GM12892 (cell line): ENCODE data around the gene IGF2BP3.

ENCODE experiments used
- DNase-seq: peaks from one replicate; pipeline ENCODE4 v3.0.0; 2011; ENCODE audit not compliant: insufficient read length
- FAIRE-seq: peaks from 2 replicates; lab custom pipeline; 2011; peaks lifted over from hg19 to GRCh38; lab: Jason Lieb, UNC
- POLR2A ChIP-seq: IDR thresholded peaks from 2 replicates; pipeline ENCODE4 v1.6.1; 2011; ENCODE audit warnings: low read depth, low read length, control low read depth
- POLR2AphosphoS5 ChIP-seq: IDR thresholded peaks from 2 replicates; pipeline ENCODE4 v1.6.1; 2011; ENCODE audit warnings: low read depth, low read length, control low read depth
- TAF1 ChIP-seq: IDR thresholded peaks from 2 replicates; pipeline ENCODE4 v1.6.1; 2011; ENCODE audit warnings: low read depth, mild to moderate bottlenecking, control low read depth, low read length, borderline replicate concordance

The IGF2BP3 gene

GRCh38 chr7:23298141-23298881, 172.0 kb downstream of the IGF2BP3 start:
- TF ChIP-seq TAF1, result no peak
- no peak for TF ChIP-seq POLR2AphosphoS5
- TF ChIP-seq POLR2A, result no peak
- FAIRE-seq (peak; percentile 14), DNase-seq (no peak)

GRCh38 chr7:23295401-23295697, 174.9 kb downstream of the IGF2BP3 start:
- FAIRE-seq (no peak), DNase-seq (no peak)
- TF ChIP-seq TAF1, result no peak
- no peak for TF ChIP-seq POLR2A
- TF ChIP-seq POLR2AphosphoS5, result no peak

DNA sequence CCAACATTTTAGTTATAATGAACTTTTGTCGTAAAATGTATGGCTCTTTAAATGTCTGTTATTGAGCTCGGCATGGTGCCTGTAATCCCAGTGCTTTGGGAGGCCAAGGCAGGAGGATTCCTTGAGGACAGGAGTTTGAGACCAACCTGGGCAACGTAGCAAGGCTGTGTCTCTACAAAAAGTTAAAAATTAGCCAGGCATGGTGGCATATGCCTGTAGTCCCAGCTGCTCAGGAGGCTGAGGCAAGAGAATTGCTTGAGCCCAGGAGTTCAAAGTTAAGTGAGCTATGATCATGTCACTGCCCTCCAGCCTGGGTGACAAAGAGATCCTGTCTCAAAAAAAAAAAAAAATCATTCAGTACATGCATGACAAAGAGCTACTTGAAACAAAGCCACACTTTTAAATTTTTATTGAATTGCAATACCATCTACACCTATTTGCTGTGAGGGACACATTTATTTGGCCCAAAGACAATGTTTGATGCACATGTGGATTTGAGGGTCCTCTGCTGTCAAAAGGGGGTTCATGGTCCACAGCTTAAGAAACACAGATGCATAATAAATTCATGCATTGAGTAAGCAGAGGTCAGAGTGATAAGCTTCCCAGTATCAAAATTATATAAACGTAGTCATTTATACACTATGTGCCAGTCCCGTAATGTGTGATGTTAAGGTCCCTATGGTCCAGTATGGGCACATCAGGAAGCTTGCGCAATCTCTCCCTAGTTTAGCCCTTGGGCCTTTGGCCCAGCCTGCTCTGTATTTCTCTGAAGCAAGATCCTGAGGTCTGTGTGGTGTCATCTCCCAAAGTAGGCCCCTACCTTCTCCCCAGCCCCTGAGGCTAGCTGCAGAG, 175.5 kb downstream of the IGF2BP3 start:
- TF ChIP-seq TAF1 (no peak), POLR2AphosphoS5 (no peak), POLR2A (no peak)
- no peak for DNase-seq
- FAIRE-seq, result no peak

GRCh38 chr7:23293500-23294073, 176.7 kb downstream of the IGF2BP3 start:
- DNase-seq (no peak), FAIRE-seq (no peak)
- TF ChIP-seq POLR2A, result no peak
- TF ChIP-seq POLR2AphosphoS5, result no peak
- no peak for TF ChIP-seq TAF1

- TF ChIP-seq POLR2A (no peak), TAF1 (no peak), POLR2AphosphoS5 (no peak)
These were observed 177.7 kb downstream of the IGF2BP3 start for GRCh38 chr7:23292623-23293022.

GRCh38 chr7:23291957-23292560, 178.2 kb downstream of the IGF2BP3 start:
- TF ChIP-seq POLR2AphosphoS5 (no peak), TAF1 (no peak), POLR2A (no peak)
- DNase-seq (no peak), FAIRE-seq (no peak)

More at GRCh38 chr7:23292623-23293022, 177.7 kb downstream of the IGF2BP3 start:
- FAIRE-seq, result no peak
- no peak for DNase-seq

DNA sequence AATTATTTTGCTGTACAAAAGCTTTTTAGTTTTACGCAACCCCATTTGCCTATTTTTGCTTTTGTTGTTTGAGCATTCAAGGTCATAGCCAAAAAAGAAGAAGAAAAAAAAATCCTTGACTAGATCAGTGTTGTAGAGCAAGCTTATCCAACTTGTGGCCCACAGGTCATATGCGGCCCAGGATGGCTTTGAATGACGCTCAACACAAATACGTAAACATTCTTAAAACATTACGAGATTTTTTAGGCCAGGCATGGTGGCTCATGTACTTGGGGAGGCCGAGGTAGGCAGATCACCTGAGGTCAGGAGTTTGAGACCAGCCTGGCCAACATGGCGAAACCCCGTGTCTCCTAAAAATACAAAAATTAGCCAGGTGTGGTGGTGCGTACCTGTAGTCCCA, 179.3 kb downstream of the IGF2BP3 start:
- TF ChIP-seq POLR2A, result no peak
- no peak for TF ChIP-seq POLR2AphosphoS5
- TF ChIP-seq TAF1, result no peak
- DNase-seq (no peak), FAIRE-seq (no peak)

DNA sequence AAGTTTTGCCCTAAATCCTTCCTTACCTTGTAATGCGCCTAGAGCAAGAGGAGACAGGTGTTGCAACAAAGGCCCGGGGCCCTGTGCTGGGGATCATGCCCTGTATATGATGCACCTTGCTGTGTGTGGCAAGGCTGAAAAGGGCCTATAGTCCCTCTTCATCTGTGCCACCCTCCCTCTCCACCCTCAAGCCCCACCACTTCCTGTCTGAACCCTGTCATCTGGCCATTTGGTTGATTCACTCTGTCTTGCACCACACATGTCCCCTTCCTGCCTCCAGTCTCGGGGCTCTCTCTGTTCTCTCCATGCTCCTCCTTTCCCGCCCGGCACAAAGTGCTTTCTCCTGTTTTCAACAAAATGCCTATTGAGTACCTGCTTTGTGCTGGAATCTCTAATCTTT, 182.7 kb downstream of the IGF2BP3 start:
- DNase-seq, result no peak
- no peak for FAIRE-seq
- no peak for TF ChIP-seq TAF1
- TF ChIP-seq POLR2A, result no peak
- TF ChIP-seq POLR2AphosphoS5, result no peak

- FAIRE-seq, result no peak
- no peak for TF ChIP-seq TAF1
- no peak for TF ChIP-seq POLR2A
- TF ChIP-seq POLR2AphosphoS5, result no peak
- DNase-seq, result no peak
These were observed 184.3 kb downstream of the IGF2BP3 start for GRCh38 chr7:23285657-23286646.

DNA sequence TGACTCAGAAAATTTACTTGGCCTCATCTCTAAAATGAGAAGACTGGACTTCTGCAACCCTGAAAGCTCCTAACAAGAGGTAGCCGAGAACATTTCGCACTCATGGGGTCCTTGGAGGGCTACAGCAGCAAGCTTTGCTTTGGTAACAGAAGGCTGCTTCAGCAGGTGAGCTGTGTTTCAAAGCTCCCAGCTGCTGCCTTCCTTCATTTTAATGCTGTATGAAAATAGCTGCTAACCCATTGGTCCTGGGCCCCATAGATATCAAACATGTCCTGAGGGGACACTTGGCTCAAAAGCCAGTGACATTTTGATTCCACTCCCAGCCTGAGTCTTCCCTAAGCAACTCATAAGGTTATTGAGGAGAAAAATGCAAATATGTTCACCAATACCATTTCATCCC, 185.4 kb downstream of the IGF2BP3 start:
- DNase-seq, result no peak
- FAIRE-seq, result no peak
- TF ChIP-seq POLR2A, result no peak
- no peak for TF ChIP-seq POLR2AphosphoS5
- no peak for TF ChIP-seq TAF1

DNA sequence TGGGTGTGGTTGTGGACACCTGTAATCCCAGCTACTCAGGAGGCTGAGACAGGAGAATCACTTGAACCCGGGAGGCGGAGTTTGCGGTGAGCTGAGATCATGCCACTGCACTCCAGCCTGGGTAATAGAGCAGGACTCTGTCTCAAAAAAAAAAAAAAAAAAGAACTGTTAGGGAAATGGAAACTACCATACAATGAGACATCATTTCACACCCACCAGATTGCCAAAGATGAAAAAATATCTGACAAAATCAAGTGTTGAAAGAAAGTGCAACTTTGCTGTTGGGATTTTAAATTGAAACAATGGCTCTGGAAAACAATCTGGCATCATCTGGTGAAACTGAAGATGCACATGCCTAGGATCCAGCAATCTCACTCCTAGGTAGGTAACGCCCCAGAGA, 187.2 kb downstream of the IGF2BP3 start:
- DNase-seq (no peak), FAIRE-seq (no peak)
- TF ChIP-seq POLR2AphosphoS5, result no peak
- TF ChIP-seq POLR2A, result no peak
- TF ChIP-seq TAF1, result no peak
